HL-60 (cell line): Measurements from ENCODE around the gene DPYSL4.

Source experiments
- CTCF ChIP-seq: IDR thresholded peaks from one replicate; pipeline ENCODE4 v1.5.1; 2011; ENCODE audit warnings: low read length, control low read depth, inconsistent platforms; ENCODE audit not compliant: insufficient read depth
- GABPA ChIP-seq: IDR thresholded peaks from 2 replicates; pipeline ENCODE4 v1.6.1; 2012; ENCODE audit warnings: low read depth
- POLR2AphosphoS5 ChIP-seq: IDR thresholded peaks from 2 replicates; pipeline ENCODE4 v1.6.1; 2012; ENCODE audit warnings: low read depth
- REST ChIP-seq: IDR thresholded peaks from 2 replicates; pipeline ENCODE4 v1.6.1; 2012; ENCODE audit warnings: low read depth; ENCODE audit not compliant: insufficient replicate concordance
- SPI1 ChIP-seq: IDR thresholded peaks from 2 replicates; pipeline ENCODE4 v1.6.1; 2012; ENCODE audit warnings: low read depth, mild to moderate bottlenecking, borderline replicate concordance

DNA sequence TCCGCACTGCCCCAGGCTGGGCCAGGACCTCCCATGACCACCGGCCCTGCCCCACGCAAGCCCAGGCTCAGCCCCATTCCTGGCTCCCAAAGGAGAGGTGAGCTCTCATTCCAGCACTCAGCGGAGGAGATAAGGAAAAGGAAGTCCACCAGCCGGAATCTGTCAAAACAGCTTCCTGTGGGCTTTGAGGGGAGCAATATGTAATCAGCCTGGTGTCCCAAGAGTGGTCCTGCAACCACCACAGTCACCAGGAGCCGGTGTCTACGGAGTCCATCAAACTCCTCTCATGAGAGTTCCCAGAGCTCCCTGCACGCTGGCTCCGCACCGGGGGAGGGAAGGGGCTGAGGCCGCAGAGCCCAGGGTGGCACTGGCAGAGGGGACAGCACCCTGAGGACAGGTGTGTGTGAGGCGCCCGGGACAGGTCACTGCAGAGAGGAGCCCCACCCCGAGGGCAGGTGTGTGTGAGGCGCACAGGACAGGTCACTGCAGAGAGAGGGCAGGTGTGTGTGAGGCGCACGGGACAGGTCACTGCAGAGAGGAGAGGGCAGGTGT is 63.2 kb downstream of the DPYSL4 start:
- no peak for TF ChIP-seq CTCF
- TF ChIP-seq POLR2AphosphoS5 = no peak
- TF ChIP-seq GABPA = no peak
- no peak for TF ChIP-seq REST
- no peak for TF ChIP-seq SPI1
